GM21528 (cell line): Measurements from ENCODE around the gene NXN.
A peak's percentile ranks its signal among the peaks of the same experiment; 100 is the strongest.
"Not testable (repeated sequence)": the region's sequence is repeated elsewhere in the genome, so short reads cannot be mapped to it uniquely, and the experiment has no call there.

Experiments
- ATAC-seq: cut with Tn5 transposase; IDR thresholded peaks from one replicate; pipeline ENCODE4 v1.9.1; 2021; ENCODE audit warnings: mild to moderate bottlenecking, moderate library complexity; ENCODE audit not compliant: unreplicated experiment, low FRiP score

The NXN gene

DNA sequence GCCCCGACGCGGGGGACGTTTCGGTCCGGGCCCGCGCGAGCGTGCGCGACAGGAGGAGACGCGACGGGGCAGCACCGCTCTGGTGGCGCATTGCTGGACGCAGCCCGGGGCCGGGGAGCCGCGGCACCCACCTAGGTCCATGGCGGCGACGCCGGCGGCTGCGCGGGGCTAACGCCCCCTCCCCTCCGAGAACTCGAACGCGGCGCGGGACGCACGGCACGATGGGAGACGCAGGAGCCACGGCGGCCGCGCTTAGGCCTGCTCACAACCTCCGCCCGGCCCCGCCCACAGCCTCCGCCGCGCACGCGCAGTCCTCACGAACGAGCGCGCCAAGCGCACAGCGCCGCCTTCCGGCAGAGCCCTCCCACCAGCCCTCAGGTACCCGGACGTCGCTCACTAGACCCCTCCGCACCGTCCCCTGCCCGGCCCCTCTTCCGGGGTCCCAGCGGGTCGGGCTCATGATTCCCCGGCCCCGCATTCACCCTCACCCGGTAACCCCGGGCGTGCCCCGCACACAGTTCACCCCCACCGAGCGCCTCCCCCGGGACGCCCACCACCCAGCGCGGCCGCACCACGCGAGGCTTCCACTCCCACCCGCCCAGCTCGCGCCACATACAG, 227.5 kb downstream of the NXN start, which contains the start of gene GEMIN4:
GEMIN4 (minus strand) TSS at position 263 of the 618 bp plus-strand sequence; CDS start at position 141, 122 bp downstream.
- ATAC-seq: peak; percentile 81

DNA sequence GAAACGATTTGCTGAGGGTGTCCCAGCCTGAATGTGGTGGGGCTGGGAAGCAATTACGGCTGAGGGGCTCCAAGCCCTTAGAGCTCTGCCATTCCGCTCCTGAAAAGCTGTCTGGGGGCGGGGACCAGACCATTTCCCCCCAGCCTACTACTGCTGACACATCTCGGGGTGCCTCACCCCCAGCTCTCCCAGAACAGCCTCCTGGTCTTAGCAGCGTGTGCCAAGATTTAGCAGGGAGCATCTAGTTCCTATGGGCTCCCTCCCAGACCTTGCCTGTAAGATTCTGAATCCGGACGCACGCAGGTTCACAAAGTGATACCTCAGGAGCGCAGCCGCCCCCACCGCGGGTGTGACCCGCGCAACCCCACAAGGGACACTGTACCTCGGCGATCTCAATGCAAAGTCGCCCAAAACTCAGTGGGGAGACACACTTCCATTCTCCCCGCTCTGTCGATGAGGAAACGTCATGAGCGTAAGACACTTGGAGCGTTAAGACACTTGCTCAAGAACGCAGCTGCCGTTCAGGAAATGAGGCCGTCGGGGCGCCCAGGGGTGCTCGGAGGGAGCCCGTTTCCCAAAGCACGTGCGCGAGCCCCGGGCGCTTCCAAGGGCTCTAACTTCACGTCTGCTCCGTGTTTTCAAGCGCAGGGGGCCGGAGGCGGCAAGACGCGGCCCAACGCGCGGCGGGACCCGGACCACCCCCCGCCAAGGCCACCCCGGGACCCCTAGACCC, 228.1 kb downstream of the NXN start:
- ATAC-seq: peak; percentile 50

DNA sequence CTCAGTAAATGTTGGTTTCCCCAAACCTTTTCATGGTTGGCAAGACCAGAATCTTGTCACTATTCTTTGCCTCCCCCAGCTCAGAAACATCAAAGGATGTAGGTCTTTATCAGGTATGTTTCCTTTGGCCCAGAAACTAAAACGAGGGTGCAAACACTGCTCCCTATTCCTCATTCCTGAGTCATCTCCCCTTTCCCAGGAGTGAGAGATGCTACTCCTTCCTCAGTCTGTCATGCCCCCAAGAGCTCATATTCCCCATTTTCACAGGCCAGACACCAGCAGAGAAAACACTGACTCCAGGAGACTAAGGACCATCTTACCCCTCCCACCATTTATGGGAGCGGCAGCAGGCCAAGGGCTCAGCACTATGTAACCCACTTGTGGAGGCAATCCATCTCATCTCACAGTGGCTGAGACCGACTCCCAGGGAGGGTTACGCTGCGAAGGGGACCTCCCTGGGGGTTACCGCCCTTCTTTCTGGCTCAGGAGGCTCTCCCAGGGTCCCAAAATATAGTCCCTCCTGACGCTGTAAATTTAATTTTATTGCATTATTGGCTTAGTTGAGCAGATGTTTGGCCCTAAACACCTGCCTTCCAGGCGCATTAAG, 229.0 kb downstream of the NXN start:
- no peak for ATAC-seq

DNA sequence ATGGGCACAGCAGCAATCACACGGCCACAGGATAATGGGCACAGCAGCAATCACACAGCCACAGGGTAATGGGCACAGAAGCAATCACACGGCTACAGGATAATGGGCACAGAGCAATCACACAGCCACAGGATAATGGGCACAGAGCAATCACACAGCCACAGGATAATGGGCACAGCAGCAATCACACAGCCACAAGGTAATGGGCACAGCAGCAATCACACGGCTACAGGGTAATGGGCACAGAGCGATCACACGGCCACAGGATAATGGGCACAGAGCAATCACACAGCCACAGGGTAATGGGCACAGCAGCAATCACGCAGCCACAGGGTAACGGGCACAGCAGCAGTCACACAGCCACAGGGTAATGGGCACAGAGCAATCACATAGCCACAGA, 230.2 kb downstream of the NXN start:
- not testable (repeated sequence) for ATAC-seq
